Breast epithelium (tissue), 4 donors: ENCODE measurements around the gene CYP26A1. TPM values are rescaled to one million over a fixed set of nuclear protein-coding genes. Genes with fewer than 3 reads are reported as not detected.

ENCODE experiments used
- DNase-seq, 2 donors: peaks; one replicate each; pipeline ENCODE4 v3.0.0-alpha.2; 2019; ENCODE audit warnings: low spot score in 2 of 2
- H3K27ac ChIP-seq, 2 donors: fragments of 200-600 bp; sonication (generic) in 1 of 2; one replicate each; pipeline ENCODE4 v1.5.1; 2016 to 2019; ENCODE audit warnings: mild to moderate bottlenecking in 1 of 2
- H3K27me3 ChIP-seq, 2 donors: fragments of 200-600 bp; sonication (generic) in 1 of 2; one replicate each; pipeline versions ENCODE4 v1.5.1 to v1.6.0; 2017 to 2019; ENCODE audit warnings: control low read depth in 1 of 2, mild to moderate bottlenecking in 1 of 2
- H3K36me3 ChIP-seq: fragments of 200-600 bp; one replicate; pipeline ENCODE4 v1.5.1; 2019
- H3K4me1 ChIP-seq, 2 donors: fragments of 200-600 bp; sonication (generic); one replicate each; pipeline ENCODE4 v1.5.1; 2016 to 2019; ENCODE audit warnings: control low read depth in 1 of 2
- H3K4me3 ChIP-seq, 3 donors: fragments of 200-600 bp; sonication (generic); 1 replicate in 2 of 3; 2 replicates in 1 of 3; pipeline ENCODE4 v1.5.1; 2016 to 2019; ENCODE audit warnings: mild to moderate bottlenecking in 3 of 3, moderate library complexity in 2 of 3
- H3K9me3 ChIP-seq, 2 donors: fragments of 200-600 bp; sonication (generic) in 1 of 2; one replicate each; pipeline ENCODE4 v1.5.1; 2016 to 2019; ENCODE audit warnings: control low read depth in 1 of 2
- POLR2A ChIP-seq: fragments of 450-650 bp; IDR thresholded peaks from one replicate; pipeline ENCODE4 v1.6.1; 2016; ENCODE audit warnings: antibody characterized with exemption, mild to moderate bottlenecking, moderate library complexity
- POLR2AphosphoS5 ChIP-seq, 3 donors: sonication (generic); formaldehyde crosslinking; IDR thresholded peaks; one replicate each; pipeline ENCODE4 v1.6.1; 2017; ENCODE audit warnings: antibody characterized with exemption in 3 of 3
- intact Hi-C: fragments of 100-400 bp; cut with DNase I; formaldehyde crosslinking; loops from one replicate; pipeline ENCODE4 v1.15.1; 2023; ENCODE audit warnings: low total_unique reads
- total RNA-seq, 3 donors: library from RNA; depleted of rRNA; stranded (reverse); fragments of >200 nt; gene quantifications; one replicate each; pipeline ENCODE4 v1.1.0, GENCODE V29; 2016
- TF ChIP-seq, protein P1 (sequence below), 3 donors: fragments of 450-650 bp; IDR thresholded peaks; one replicate each; pipeline ENCODE4 v1.5.1; 2016 to 2017; ENCODE audit warnings: antibody characterized with exemption in 3 of 3, mild to moderate bottlenecking in 3 of 3, moderate library complexity in 3 of 3

Gene CYP26A1
- total RNA-seq, 3 donors from 2014 or later, result 0.33 to 2.3 TPM; not detected in 1

DNA sequence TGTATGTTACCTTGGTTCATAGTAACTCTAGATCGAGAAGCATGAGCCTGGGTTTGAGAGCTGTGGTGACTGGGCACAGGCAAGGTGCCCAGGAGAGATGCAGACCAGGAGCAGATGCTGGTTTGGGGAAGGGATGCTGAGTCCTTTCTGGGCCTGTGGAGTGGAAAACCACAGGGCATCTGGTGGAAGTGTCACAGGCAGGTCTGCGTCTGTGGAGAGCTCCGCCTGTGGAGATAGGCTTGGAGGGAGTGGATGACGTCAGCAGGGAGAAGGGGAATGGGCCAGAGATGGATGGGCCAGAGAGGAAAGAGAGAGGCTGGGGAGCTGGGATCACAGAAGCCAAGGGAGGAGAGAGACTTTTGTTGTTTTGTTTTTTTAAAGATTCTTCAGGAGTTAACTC lies 14.8 kb downstream of the CYP26A1 start:
- Histone ChIP-seq H3K4me1 (no peaks in the 10 kb centered on the region), H3K27me3 (no peaks in the 10 kb centered on the region), H3K4me3 (no peak overlapping the region), H3K36me3 (no peaks in the 10 kb centered on the region), H3K27ac (no peak overlapping the region), H3K9me3 (no peaks in the 10 kb centered on the region)
- DNase-seq, result no peak
- TF ChIP-seq POLR2AphosphoS5 (IDR thresholded peaks at IDR 0.05) (no peak), POLR2A (no peak)
- TF ChIP-seq, protein P1, sequence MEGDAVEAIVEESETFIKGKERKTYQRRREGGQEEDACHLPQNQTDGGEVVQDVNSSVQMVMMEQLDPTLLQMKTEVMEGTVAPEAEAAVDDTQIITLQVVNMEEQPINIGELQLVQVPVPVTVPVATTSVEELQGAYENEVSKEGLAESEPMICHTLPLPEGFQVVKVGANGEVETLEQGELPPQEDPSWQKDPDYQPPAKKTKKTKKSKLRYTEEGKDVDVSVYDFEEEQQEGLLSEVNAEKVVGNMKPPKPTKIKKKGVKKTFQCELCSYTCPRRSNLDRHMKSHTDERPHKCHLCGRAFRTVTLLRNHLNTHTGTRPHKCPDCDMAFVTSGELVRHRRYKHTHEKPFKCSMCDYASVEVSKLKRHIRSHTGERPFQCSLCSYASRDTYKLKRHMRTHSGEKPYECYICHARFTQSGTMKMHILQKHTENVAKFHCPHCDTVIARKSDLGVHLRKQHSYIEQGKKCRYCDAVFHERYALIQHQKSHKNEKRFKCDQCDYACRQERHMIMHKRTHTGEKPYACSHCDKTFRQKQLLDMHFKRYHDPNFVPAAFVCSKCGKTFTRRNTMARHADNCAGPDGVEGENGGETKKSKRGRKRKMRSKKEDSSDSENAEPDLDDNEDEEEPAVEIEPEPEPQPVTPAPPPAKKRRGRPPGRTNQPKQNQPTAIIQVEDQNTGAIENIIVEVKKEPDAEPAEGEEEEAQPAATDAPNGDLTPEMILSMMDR (IDR thresholded peaks at IDR 0.05), result no peak
- intact Hi-C loops, result no loop called here

DNA sequence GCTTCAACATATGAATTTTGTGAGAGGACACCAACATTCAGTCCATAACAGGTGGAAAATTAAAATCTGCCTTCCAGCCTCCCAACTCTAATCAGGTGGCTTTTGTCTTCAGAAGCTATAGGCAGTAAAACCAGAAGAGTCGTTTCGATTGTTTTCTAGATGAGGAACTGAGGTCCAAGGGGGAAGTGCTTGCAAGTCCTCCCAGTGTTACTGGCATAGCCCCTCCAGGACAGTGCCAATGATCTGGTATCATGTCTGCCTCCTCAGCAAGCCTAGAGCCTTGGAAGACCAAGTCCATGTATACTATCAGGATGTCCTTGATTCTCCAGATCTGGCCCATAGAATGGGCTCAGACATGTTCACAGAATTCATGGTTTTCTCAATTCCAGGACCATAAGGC lies 16.9 kb downstream of the CYP26A1 start:
- no peaks in the 10 kb centered on the region for H3K27me3 ChIP-seq
- H3K36me3 ChIP-seq, result no peaks in the 10 kb centered on the region
- no peak for TF ChIP-seq POLR2AphosphoS5 (IDR thresholded peaks at IDR 0.05)
- TF ChIP-seq, protein P1 (IDR thresholded peaks at IDR 0.05), result no peak
- no peak for TF ChIP-seq POLR2A
- intact Hi-C loops, result no loop called here
- no peak for DNase-seq
- H3K9me3 ChIP-seq, result no peaks in the 10 kb centered on the region
- no peaks in the 10 kb centered on the region for H3K4me1 ChIP-seq
- no peak overlapping the region for H3K27ac ChIP-seq
- H3K4me3 ChIP-seq, result no peak overlapping the region

DNA sequence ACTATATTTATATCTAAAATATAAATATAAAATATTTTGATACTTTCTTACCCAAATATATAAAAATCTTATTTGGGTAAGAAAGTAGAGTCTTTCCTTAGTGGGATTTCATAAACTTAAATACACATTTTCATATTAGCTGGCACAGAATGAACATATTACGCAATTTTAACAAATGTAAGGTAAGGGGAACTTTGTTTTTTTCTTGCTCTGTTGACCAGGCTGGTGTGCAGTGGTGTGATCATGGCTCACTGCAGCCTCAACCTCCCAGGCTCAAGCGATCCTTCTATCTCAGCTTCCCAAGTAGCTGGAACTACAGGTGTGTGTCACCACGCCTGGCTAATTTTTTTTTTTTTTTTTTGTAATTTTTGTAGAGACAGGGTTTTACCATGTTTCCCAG lies 18.3 kb downstream of the CYP26A1 start:
- H3K27me3 ChIP-seq, result no peaks in the 10 kb centered on the region
- TF ChIP-seq POLR2A, result no peak
- TF ChIP-seq, protein P1 (IDR thresholded peaks at IDR 0.05), result no peak
- TF ChIP-seq POLR2AphosphoS5 (IDR thresholded peaks at IDR 0.05), result no peak
- H3K4me1 ChIP-seq, result no peaks in the 10 kb centered on the region
- intact Hi-C loops, result no loop called here
- no peak for DNase-seq
- H3K4me3 ChIP-seq, result no peak overlapping the region
- H3K36me3 ChIP-seq, result no peaks in the 10 kb centered on the region
- H3K27ac ChIP-seq, result no peak overlapping the region
- no peaks in the 10 kb centered on the region for H3K9me3 ChIP-seq

DNA sequence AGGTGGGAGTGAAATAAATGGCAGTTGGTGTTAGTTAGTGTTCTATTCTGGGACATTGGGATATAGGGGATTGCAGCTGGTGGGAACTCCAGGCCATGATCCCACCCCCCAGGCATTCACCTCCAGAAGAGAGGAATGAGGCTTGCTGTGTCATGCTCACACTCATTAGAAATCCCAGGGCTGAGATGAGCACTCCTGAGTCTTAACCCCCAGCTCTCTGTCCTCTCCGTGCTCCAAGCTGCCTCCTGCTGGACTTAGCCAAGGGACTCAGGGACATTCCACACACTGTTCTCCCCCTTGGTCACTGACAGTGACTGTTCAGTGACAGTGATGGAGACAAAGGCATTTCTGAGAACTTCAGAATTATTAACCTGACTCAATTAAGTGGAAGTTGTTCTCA lies 21.5 kb downstream of the CYP26A1 start:
- H3K27ac ChIP-seq, result no peak overlapping the region
- no peaks in the 10 kb centered on the region for H3K4me1 ChIP-seq
- H3K27me3 ChIP-seq, result no peaks in the 10 kb centered on the region
- no peak for DNase-seq
- H3K9me3 ChIP-seq, result no peaks in the 10 kb centered on the region
- H3K4me3 ChIP-seq, result no peak overlapping the region
- no peaks in the 10 kb centered on the region for H3K36me3 ChIP-seq
- no peak for TF ChIP-seq POLR2AphosphoS5 (IDR thresholded peaks at IDR 0.05)
- no peak for TF ChIP-seq POLR2A
- TF ChIP-seq, protein P1 (IDR thresholded peaks at IDR 0.05), result no peak
- intact Hi-C loops, result no loop called here

DNA sequence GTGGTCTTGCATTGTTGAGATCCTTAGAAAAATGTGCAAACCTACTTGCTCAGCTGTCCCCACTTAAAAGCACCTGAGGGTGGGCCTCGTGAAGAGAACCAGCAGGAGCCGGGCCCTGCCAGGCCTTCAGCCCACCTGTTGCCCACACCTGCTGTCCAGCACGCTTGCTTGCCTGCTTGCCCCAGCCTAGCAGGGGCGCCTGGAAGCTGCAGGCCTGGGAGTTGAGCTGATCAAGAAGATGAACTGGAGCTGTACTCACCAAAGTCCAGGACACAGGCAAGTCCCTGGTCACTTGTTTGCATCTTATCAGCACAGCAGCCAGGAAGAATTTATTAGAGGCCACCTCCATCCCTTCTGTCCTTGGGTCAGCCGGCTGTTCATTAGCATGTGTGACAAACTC lies 23.2 kb downstream of the CYP26A1 start:
- H3K27ac ChIP-seq, result no peak overlapping the region
- H3K4me3 ChIP-seq, result no peak overlapping the region
- no peaks in the 10 kb centered on the region for H3K36me3 ChIP-seq
- intact Hi-C loops, result no loop called here
- H3K27me3 ChIP-seq, result no peaks in the 10 kb centered on the region
- no peaks in the 10 kb centered on the region for H3K9me3 ChIP-seq
- TF ChIP-seq POLR2AphosphoS5 (IDR thresholded peaks at IDR 0.05), result no peak
- no peak for TF ChIP-seq POLR2A
- TF ChIP-seq, protein P1 (IDR thresholded peaks at IDR 0.05), result no peak
- DNase-seq, result no peak
- H3K4me1 ChIP-seq, result no peaks in the 10 kb centered on the region
